Retina (tissue), 1 donor: Measurements from ENCODE around the gene SEC24D.

Experiments used
- DNase-seq: peaks from one replicate; pipeline ENCODE4 v3.0.0-alpha.2; 2016

The SEC24D gene

DNA sequence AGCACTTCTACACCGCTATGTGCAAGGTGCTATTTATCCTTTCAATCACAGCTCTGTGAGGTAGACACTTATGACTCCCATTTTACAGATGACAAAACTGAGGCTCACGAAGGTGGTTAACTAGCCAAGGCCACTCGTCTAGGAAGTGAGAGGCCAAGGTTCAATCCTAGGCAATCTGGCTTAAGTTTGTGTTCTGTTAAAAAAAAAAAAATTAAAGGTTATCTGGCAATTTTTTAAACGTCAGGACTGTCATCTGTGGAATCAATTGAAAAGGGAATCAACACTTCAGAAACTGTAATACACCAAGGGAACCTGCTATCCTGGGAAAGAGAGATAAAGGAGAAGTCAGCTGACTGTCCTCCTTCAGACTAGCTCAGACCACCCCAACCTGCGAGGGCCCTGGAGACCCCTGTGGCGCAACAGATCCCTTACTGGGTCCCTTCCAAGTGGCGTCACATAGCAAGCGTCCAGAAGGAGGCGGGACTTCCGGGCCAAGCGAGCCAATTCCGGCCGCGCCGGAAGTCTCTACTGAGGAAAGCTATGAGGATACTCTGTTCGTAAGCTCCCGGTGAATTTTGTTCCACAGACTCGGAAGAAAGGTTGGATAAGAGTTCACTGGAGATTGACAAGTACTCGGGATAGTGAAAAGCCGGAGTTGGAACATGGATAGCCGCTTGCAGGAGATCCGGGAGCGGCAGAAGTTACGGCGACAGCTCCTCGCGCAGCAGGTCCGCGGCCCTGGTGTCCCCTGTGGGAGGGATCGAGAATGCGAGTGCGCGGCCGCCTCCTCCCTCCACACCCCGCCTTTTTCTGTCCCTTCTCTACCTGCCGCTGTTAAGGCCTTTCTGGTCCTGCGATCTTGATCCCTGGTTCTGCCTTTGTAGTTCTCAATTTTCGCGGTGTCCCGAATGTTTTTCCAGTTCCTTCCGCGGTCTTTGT is 150.8 kb downstream of the SEC24D start, which contains the start of gene METTL14:
TSS of gene METTL14 (plus strand) at position 520 of the 939 bp plus-strand sequence. CDS start at position 663, 143 bp downstream.
- DNase-seq: peak; percentile 98

DNA sequence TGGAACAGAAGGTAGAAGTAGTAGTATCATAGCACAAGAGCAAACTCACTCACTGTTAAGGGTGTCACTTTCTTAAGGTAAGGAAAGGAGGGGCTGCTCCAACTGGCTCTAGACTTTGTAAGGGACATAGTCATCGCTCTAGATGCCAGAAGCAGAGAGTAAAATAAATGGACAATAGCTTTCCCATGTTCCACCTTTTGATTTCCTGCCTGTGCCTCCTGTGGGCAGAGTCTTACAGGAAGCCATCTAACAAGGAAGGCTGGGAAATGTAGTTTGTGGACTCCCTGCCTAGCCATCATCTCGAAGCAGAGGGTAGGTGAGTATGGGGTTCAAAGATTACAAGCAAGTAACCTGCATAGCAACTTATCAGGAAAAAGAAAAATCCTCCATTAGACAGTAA is 152.4 kb downstream of the SEC24D start:
- DNase-seq: no peak

DNA sequence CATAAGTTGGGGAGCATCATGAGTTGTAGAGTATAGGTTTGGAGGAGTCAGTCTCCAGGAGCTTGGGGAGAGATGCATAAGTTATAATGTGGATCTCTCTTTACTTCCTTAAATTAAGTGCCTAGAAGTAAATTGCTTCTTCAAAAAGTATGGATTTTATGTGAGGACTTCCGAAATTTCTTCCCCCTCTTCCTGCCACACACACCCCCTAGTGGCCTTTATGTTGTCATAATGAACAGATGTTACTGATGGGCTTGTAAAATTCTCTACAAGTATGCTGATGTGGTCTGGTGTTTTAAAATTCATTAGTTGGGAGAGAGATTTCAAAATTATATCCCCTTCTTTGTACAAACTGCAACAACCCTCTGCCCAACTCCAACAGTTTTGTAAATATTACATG is 153.0 kb downstream of the SEC24D start:
- DNase-seq: no peak

DNA sequence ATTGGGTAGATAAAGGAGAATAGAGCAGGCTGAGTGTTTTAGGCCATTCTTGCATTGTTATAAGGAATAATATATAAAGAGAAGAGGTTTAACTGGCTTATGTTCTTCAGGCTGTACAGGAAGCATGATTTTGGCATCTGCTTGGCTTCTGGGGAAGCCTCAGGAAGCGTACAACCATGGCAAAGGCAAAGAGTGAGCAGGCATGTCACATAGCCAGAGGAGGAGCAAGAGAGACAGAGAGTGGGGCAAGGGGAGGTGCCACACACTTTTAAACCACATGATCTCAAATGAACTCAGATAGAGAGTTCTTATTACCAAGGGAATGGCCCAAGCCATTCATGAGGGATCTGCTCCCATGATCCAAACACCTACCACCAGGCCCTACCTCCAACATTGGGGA is 155.1 kb downstream of the SEC24D start:
- no peak for DNase-seq

DNA sequence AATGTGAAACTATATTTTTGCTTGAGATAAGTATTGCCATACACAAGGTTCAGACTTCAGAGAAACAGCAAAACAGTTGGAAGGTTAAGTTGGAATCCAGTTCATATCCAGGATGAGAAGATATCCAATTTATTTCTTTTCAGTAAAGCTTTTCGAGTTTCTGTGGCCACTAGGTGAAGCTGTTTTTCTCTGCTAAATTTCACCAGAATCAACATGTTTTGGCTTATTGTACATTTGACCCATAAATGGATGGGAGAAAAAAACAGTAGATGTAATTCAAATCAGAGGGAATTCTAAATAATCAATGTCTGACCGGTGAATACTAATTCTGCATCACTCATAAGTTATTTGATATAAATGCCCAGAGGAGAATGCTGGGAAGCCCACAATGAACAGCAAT is 159.8 kb downstream of the SEC24D start:
- DNase-seq: no peak
